Stimulated activated CD8-positive, alpha-beta memory T cell treated with anti-CD3 and anti-CD28 coated beads, Interleukin-7, amount 100 ng/mL, for 4 hours (primary cell): ENCODE data around the gene KCND3.
"Not testable (repeated sequence)": the region's sequence is repeated elsewhere in the genome, so short reads cannot be mapped to it uniquely, and the experiment has no call there.

Experiments
- DNase-seq, 2 donors: peaks; one replicate each; pipeline ENCODE4 v3.0.0-alpha.2; 2020; ENCODE audit warnings: low read depth in 2 of 2

Gene KCND3

DNA sequence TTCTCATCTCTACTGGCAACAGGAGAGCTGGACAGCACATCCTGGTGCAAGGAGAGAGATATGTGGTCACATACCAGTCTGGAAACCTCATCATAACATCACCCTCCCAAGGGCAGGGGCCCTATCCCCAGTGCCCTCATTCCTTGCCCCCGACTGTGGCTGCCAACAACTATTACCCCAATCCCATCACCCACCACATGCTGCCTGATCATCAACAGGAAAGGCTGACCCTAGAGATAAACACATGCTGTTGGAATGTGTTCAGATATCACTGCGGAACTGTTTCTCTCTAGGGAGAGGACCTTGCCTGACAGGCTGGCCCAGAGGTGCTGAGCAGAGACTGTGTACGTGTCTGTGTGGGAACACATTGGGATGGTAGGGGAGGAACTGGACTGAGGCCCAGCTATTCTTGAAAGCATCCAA is 245.8 kb downstream of the KCND3 start:
- DNase-seq, result no peak

DNA sequence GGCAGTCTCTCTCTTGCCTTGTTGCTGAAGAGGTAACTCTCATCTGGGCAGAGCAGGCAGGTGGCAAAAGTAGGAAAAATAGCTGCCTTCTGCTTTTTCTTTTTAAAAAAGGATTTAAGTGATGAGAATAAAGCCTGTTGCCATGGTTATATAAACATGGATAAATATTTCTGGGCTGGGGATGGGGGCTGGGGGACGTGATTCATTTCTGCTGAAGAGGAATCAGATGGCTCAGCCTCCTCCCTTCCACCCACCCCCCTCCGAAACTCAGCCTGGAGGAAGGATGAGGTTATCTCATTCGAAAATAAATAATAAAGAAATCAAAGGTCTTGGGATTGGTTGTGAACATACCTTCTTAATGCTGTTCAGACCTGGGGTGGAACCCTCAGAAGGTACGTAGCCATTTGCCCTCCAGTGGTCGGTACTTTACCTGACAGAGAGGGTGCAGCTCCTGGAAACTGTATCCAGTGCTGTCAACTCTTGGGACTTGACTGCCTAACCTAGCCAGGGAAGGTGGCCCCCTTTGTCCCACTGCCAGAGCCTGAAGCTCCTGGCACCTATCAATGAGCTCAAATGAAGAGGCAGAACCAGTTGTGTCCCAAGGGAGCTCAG is 246.4 kb downstream of the KCND3 start:
- no peak for DNase-seq

DNA sequence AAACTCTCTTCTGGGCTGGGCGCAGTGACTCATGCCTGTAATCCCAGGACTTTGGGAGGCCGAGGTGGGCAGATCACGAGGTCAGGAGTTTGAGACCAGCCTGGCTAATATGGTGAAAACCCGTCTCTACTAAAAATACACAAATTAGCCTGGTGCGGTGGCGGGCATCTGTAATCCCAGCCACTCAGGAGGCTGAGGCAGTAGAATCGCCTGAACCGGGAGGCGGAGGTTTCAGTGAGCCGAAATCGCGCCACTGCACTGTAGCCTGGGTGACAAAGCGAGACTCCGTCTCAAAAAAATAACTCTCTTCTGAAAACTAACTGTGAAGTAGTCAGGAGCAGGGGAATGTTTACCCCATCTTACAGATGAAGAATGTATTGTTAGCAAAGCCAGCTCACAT is 247.2 kb downstream of the KCND3 start:
- not testable (repeated sequence) for DNase-seq

DNA sequence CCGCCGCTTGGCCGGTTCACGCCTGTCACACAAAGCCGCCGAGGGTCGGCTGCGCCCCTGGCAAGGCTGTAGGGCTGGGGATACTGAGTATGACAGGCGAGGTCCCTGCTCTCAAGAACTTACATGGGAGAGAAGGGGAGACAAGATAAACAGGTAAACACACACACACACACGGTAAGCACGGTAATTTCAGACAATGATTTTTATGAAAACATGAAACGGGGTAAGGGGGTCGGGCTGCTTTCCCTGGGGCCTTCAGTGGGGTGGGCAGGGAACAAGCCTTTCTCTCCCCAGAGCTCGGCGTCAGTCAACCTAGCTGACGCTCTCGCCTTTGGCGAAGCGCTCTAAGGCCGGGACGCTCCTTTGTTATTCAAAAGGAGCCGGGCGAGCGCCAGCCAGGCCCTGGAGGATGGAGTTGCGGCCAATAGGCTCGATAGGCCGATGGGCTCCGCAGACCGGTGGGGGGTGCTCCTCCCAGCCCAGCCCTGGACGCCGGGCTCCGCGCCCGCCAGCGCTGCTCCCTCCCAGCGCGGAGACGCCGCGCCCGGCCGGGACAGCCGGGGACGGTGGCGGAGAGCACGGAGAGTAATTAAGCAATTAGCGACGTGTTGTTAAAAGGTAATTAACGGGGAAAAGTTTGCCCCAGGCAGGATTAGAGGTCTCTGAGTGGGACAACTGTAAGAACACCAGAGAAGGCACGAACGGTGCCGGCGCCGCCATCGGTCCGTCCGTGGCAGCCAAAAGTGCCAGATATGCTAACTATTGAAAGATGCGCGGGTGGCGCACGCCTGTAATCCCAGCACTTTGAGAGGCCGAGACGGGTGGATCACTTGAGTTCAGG is 249.3 kb downstream of the KCND3 start:
- no peak for DNase-seq

DNA sequence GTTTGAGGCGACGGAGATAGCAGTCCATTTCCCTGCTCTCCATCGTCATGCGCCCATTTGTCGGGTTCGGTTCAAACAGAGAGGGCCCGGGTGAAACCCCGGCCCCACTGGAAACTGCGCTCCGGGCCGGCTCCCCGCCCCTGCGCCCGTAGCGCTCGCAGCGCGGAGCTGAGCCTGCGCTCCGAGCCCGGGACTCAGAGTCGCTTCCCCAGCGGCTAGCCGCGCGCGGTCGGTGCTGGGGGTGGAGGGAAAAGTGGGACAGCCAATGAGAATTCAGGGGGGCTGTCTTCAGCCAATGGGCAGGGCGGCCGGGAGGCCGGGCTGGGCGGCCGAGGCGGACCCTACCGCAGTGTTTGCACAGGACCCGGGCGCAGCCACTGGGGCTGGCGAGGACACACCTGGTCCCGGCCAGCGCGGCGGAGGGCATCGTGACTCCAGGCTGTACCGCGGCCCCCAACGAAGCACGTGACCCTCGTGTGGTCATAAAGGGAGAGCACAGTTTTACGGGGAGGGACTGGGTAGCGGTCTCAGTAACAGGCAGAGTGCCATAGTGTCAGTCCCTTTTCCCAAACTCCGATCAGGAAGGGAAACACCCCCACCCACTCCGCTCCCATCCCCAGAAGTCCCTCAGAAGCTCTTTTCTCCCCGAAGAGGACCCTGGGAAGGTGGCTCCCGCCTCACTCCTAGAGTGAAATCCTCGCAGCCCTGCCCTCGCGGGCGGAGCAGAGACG is 250.1 kb downstream of the KCND3 start, which contains the start of gene INKA2:
INKA2 (minus strand) TSS at position 202 of the 731 bp plus-strand sequence; CDS start at position 49, 153 bp downstream.
- peak; percentile 36 to 68 for DNase-seq

DNA sequence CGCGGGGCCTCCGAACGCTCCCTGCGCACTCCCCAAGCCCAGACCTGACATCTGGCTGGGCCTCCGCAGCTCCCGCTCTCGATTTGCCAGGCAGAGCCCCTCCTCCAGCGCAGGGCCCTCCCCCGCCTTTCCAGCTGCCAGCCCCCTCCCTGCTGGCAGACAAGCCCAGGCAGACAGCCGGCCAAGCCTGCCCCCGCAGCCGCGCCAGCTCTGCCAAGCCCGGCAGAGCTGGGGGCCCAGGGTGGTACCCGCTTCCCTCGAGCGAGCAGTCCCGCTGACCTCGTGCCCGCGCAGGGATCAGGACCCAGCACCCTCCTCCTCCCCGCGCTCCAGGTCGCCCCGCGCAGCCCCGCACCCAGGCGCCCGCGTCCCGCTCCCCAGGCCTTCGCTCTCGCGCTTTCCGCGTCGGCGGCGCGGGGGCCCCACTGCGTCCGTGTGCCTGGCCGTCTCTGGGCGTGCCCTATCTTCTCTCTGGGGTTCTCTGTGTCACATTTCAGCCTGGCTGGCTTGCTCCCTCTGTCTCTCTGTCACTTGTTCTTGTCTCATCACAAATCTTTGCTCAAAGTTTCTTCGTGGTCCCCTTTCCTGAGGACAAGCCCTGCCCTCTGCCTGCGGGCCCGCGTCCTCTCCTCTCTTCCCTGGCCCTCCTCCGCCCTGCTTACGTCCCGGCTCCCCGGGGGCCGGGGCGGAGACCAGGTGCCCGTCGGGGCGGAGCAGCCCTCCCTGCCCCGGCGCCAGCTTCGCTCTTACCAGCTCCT is 250.9 kb downstream of the KCND3 start:
- peak in 1 of 2 donors; percentile 40 for DNase-seq

DNA sequence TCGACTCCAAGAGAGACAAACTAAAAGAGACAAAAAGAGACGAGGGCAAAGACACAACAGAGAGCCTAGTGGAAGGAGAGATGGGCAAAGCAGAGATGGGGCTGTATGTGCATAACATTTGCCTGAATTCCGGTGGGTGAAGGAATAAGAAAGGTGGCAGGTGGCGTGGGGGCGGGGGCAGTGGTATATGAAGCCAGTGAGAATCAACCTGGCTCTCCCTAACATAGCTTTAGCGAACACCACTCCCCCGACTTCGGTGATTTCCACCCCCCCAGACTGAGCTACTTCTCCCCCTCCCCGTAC is 251.4 kb downstream of the KCND3 start:
- DNase-seq, result no peak

DNA sequence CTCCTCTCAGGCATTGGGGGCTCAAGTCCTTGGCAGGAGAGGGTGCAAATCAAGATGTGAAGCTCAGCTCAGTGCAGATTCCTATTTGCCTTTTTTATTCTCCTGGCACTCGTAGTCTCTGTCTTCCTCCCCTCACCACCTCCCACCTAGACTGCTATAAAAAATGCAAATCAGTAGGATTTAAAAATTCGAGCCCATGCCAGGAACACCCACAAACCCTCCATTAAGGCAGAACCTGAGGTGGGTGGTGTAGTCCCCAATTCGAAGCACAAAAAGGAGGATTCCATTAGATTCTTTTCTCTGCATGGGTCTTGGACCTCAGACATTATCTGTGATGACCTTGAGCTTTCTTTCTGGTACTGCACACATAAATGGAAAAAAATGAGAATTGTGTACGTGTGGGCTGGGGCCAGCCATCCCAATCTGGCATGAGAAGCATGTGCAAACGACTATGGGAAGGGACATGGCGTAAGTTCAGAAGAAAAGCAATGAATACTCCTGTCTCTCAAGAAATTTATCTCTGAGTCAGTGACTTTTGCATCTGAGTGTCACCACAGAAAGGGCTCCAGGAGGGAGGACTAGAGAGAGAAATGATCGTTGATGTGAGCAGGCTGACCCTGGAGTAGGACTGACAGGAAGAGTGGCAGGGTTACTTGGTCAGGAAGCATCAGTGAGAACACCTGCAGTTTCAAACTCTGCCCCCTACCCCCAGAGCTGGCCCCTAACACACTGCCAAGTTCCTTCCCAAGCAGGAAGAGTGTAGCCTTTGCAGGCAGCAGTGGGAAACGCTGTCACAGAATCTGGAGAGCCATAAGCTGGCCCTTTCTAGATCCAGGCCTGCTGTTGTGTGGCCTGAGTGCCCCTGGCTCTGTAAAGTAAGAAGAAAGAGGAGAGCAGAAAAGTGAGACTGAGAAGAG is 252.0 kb downstream of the KCND3 start:
- no peak for DNase-seq

DNA sequence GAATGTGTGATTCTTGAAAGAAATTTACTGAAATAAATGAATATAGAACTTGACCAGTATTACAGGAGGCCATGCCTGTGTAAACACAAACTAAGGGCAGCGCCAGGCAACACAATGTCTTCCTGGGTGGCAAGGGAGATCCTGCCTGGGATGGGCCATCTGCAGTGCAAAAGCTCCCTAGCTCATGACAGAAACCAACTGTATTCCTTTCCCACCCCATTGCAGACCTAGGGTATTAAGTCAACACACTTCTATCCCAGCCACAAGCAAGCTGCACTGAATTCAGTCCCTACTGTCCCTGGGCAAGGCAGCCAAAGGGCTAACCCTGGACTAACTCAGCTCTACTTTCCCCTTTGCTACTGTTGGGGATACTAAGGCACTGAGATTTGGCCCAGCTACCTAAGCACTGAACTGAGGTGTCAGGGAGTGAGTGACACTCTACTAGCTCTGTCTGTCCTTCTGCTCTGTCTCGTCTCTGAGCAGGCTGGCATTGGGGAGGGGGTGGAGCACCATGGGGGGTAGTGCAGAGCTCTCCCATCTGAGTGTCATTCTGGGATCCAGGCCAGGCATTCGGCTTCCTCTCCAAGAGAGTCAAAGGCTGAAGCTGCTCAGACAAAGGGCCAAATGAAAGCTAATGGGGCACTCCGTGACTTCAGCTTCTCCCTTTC is 252.8 kb downstream of the KCND3 start:
- DNase-seq, result no peak

DNA sequence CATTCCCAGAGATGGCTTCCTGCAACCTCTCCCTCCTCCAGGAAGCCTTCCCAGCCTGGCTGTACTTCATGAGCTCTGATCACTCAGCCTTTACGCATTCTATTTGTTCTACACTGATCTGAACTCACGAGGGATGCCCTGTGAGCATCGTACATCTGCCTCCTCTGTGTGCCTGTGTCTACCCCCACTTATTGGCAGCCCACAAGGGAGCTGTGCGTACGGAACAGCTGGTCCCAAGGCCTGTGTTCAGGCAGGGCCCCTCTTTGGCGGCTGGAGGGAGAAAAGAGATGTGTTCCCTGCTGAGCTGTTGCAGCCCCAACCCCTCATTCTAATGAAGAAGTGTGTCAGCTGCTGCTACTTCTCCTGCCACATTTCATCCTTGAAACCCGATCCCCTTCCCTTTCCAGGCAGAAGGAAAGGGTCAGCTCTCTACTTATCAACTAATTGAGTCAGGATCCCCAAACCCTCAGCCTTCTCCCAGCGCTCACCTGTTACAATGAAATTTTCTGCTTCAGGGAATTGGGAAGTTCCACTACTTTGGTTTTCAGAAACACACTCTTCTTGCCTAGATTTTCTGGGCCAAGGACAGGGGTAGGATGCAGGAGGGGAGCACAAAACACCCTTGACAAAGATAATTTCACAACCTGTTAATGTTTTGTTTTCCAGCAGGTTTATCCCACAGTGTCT is 253.5 kb downstream of the KCND3 start:
- DNase-seq, result no peak

DNA sequence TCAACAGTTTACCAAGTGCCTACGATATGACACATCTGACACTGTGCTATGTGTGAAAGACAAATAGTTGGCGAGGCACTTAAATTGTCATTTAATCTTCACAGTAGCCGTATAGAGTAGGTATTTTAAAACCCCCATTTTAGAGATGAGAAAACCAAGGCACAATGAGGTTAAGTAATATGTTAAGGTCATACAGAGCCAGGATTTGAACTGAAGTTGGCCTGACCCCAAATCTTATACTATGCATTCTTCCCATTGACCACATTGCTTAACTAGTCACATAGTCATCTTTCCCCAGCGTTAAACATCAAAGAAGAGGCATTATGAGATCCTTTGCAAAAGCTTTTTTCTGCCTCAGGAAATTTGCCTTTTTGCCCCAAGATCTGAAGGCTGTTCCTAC is 254.1 kb downstream of the KCND3 start:
- DNase-seq, result no peak

DNA sequence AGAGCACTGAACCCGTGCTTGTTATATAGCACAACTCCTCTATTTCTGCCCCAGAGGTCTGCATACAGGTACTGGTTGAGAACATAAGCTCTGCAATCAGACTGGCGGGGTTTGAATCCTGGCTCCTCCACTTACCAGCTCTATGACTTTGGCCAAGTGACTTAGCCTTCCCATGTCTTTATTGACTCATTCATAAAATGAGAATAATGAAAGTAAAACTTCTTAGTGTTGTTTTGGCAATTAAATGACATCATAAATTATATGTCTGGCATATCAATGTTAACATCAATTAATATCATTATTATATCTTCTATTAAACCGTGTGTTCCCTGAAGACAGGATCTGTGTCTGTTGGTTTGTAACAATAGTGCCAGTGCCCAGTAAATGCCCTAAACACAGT is 254.6 kb downstream of the KCND3 start:
- DNase-seq, result no peak

DNA sequence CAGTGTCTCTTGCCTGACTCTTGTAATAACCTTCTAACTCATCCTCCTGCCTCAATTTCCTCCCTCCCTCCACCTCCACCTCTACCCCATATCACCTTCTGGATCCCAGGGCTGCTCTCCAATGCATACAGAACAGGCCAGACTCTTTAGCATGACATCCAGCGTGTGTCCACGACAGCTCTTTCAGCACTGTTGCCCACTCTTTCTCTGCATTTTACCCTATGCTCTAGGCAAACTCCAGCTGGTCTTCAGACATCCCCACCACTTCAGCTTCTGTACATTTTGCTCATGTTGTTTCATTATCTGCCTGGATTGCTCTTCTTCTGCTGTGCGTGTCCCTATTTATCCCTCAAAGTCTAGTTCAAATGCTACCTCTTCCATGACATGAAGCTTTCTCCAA is 255.0 kb downstream of the KCND3 start:
- no peak for DNase-seq

DNA sequence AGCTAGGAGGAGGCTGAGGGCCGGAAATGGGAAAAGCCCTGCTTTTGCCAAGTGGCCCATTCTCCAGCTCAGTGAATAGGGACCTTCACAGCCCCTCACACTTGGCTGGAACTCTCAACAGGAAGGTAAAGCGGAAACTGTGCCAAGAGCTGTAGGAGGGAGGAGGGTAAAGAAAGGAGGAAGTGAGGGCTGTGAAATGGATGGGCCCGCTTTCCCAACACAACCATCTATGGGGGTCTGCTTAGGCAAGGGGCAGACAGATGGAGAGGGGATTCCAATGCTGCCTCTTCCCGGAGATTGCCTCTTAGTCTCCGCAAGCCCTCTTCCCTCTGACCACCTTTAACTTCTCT is 255.5 kb downstream of the KCND3 start:
- DNase-seq, result no peak

DNA sequence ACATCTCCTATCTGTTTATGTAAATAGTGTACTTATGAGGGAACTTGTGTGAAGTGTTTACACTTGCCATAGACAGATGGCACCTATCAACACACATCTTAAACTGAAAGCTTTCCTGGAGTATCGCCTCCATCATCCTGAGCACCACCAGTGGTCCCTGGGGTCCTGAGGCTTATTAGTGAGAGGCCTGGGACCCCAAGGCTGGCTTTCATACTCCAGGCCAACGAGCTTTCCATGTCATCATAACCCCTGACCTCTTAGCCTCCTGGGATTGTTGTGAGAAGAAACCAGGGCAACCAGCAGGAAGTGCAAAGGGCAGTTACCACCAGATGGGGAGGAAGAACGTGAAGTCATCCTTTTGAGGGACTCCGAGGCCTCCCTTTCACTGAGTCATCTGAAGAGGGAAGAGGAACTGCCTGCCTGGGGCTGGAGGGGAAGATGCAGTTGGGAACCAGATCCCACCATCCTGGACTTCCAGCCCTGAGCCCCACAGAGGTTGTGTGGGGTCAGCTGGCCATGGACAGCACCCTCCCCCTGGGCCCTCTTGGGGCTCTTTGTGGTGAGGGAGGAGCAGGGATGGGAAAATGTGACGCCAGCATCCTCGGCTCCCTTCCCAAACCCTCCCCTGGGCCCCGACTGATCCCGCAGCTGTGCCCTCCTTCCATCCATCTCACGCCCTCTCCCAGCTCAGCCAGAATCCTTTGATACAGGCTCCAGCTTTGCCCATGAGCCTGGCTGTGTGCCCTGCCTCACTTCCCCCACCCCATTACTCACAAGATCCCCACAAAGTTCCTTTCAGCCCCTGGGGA is 256.1 kb downstream of the KCND3 start:
- no peak for DNase-seq

DNA sequence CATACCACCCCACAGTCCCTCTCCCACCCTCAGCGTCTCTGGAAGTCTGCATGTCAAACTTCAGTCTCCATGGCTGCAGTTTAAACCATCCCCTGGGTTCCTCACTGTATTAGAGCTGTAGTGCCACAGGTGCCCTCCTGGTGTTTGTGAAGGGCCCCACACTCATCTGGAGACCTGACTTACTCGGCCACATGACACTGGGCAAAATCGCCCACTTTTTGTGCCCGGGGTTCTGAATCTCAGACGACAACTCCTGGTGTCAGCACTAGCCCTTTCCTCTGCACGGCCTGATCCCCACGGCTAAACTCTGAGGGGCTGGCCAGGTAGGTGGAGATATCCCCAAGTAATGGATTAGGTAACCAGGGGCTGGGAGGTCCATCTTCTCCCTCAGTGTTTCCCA is 256.8 kb downstream of the KCND3 start:
- DNase-seq, result no peak

DNA sequence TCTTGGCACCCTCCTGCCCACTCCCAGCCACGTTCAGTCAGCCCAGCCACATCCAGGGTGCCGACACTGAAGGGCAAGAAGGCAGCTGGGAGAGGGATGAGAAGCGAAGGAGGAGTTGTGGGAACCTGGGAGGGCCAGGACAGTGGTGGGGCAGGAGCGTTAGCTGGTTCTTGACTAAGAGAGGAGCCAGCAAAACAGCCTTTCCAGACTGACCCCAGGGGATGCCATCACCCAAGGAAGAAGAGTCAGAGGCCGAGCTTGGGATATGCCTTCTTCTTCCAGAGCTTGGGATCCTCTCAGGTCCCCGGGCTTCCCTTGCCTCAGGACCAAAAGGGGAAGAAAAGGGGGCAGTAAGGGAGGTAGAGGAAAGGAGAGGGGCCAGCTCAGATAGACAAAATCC is 257.5 kb downstream of the KCND3 start:
- DNase-seq, result no peak

DNA sequence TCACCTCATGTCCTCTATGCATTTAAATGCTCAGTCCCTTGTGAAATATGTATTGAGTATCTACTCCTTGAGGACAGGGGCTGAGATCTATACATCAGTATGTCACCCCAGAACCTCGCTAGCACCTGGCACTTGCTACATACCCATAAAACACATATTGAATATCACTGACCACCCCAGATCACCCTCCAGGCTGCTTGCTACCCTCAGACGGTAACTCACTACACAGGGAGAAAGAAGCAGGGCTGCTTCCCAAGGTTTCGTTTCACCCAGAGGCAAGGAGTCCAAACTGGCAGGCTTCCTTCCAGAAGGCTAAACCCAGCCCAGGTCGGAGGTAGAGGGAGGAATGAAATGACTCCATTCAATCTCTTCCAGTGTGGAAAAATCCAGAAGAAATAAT is 258.8 kb downstream of the KCND3 start:
- no peak for DNase-seq
